OCI-LY7 (cell line): Measurements from ENCODE around the gene PODN. TPM values are rescaled to one million over a fixed set of nuclear protein-coding genes. Genes with fewer than 3 reads are reported as not detected.

ENCODE experiments used
- Bru-seq: library from RNA; stranded (reverse); fragments of 400-500 nt; gene quantifications from one replicate; lab custom pipeline; 2021; lab: Mats Ljungman, UMichigan
- BruChase-seq, 2 experiments: library from RNA; stranded (reverse); fragments of 400-500 nt; gene quantifications; one replicate each; lab custom pipeline; 2021; lab: Mats Ljungman, UMichigan
- BruUV-seq: library from RNA; stranded (reverse); fragments of 400-500 nt; replicated peaks from 2 replicates; lab custom pipeline; 2021; lab: Mats Ljungman, UMichigan
- CTCF ChIA-PET: fragments of 300-600 bp; sonication (Branson Sonifier 250); formaldehyde crosslinking; loops from one replicate; lab custom pipeline; 2022; ENCODE audit warnings: antibody characterized with exemption; ENCODE audit not compliant: unreplicated experiment; lab: Charles Lee
- POLR2A ChIA-PET: fragments of 300-600 bp; sonication (Branson Sonifier 250); formaldehyde crosslinking; loops from one replicate; lab custom pipeline; 2022; ENCODE audit warnings: antibody characterized with exemption; lab: Charles Lee
- DNase-seq: peaks from one replicate; pipeline ENCODE4 v3.0.0-alpha.2; 2015; ENCODE audit warnings: low spot score
- H2AFZ ChIP-seq: fragments of 200-600 bp; sonication (generic), shearing (Covaris generic); 2 replicates; pipeline ENCODE4 v1.6.1; 2014; ENCODE audit warnings: mild to moderate bottlenecking, antibody characterized with exemption, low read length, moderate library complexity
- H3K27ac ChIP-seq: fragments of 200-600 bp; sonication (generic); 2 replicates; pipeline ENCODE4 v1.5.1; 2014; ENCODE audit warnings: mixed run types, low read depth, mild to moderate bottlenecking, moderate library complexity, low read length, inconsistent platforms; ENCODE audit not compliant: poor library complexity, severe bottlenecking
- H3K36me3 ChIP-seq: fragments of 200-600 bp; sonication (generic); 2 replicates; pipeline ENCODE4 v1.6.1; 2014; ENCODE audit warnings: mild to moderate bottlenecking, antibody characterized with exemption, low read length, moderate library complexity, mixed read lengths; ENCODE audit not compliant: insufficient read depth
- H3K4me1 ChIP-seq: fragments of 200-600 bp; sonication (generic); 2 replicates; pipeline ENCODE4 v1.5.1; 2014; ENCODE audit warnings: mild to moderate bottlenecking, low read length; ENCODE audit not compliant: insufficient read depth, poor library complexity, severe bottlenecking
- H3K4me2 ChIP-seq: fragments of 200-600 bp; sonication (generic); 2 replicates; pipeline ENCODE4 v1.6.1; 2014; ENCODE audit warnings: mild to moderate bottlenecking, low read length
- H3K4me3 ChIP-seq: fragments of 200-600 bp; sonication (generic); 2 replicates; pipeline ENCODE4 v1.5.1; 2014; ENCODE audit warnings: mild to moderate bottlenecking, low read depth, low read length; ENCODE audit not compliant: poor library complexity, severe bottlenecking
- H3K79me2 ChIP-seq: fragments of 200-600 bp; sonication (generic); 2 replicates; pipeline ENCODE4 v1.6.1; 2016; ENCODE audit warnings: low read depth, mild to moderate bottlenecking, low read length, moderate library complexity, mixed read lengths; ENCODE audit not compliant: insufficient read depth
- H3K9me2 ChIP-seq: fragments of 200-600 bp; sonication (generic); 2 replicates; pipeline ENCODE4 v1.6.1; 2016; ENCODE audit warnings: mild to moderate bottlenecking, low read length, mixed read lengths; ENCODE audit not compliant: insufficient read depth
- H3K9me3 ChIP-seq: fragments of 200-600 bp; sonication (generic); 2 replicates; pipeline ENCODE4 v1.6.1; 2014; ENCODE audit warnings: mild to moderate bottlenecking, mixed run types, low read length, mixed read lengths
- H4K20me1 ChIP-seq: fragments of 200-600 bp; sonication (generic); 2 replicates; pipeline ENCODE4 v1.6.1; 2014; ENCODE audit warnings: mild to moderate bottlenecking, antibody characterized with exemption, low read length, moderate library complexity, mixed read lengths; ENCODE audit not compliant: insufficient read depth
- CTCF ChIP-seq: fragments of 200-600 bp; sonication (generic); conservative IDR thresholded peaks from 2 replicates; pipeline ENCODE4 v1.5.1; 2014; ENCODE audit warnings: mild to moderate bottlenecking, antibody characterized with exemption, low read length, moderate library complexity, mixed read lengths
- EZH2phosphoT487 ChIP-seq: fragments of 200-600 bp; sonication (generic); IDR thresholded peaks from 2 replicates; pipeline ENCODE4 v1.6.1; 2018; ENCODE audit warnings: low read depth, borderline replicate concordance, mild to moderate bottlenecking, mixed run types, antibody characterized with exemption, low read length, moderate library complexity, mixed read lengths
- intact Hi-C: fragments of 100-400 bp; cut with micrococcal nuclease; formaldehyde crosslinking; loops from one replicate; pipeline ENCODE4 v1.10.0; 2022; ENCODE audit not compliant: unreplicated experiment
- long read RNA-seq: library from polyadenylated mRNA; stranded (forward); transcript quantifications from one replicate; pipeline ENCODE4 v2.0.0, GENCODE V29; 2022
- total RNA-seq, 2 experiments: library from RNA; depleted of rRNA in 1 of 2; stranded (reverse); fragments of >200 nt in 1 of 2; shearing (Covaris generic) in 1 of 2; gene quantifications; 2 replicates each; pipeline ENCODE4 v1.2.3, GENCODE V29; 2014 to 2022

Gene PODN, protein sequence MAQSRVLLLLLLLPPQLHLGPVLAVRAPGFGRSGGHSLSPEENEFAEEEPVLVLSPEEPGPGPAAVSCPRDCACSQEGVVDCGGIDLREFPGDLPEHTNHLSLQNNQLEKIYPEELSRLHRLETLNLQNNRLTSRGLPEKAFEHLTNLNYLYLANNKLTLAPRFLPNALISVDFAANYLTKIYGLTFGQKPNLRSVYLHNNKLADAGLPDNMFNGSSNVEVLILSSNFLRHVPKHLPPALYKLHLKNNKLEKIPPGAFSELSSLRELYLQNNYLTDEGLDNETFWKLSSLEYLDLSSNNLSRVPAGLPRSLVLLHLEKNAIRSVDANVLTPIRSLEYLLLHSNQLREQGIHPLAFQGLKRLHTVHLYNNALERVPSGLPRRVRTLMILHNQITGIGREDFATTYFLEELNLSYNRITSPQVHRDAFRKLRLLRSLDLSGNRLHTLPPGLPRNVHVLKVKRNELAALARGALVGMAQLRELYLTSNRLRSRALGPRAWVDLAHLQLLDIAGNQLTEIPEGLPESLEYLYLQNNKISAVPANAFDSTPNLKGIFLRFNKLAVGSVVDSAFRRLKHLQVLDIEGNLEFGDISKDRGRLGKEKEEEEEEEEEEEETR
- total RNA-seq (2014; rRNA removed; shearing (Covaris generic)): not detected in 2 replicates
- total RNA-seq (2022): not detected in 2 replicates
- percentile 6 among the genes with signal in this experiment for Bru-seq, nascent RNA
- BruChase-seq, experiment 1, labeled RNA remaining after a 6-hour chase: not detected
- BruChase-seq, experiment 2, labeled RNA remaining after a 2-hour chase: not detected
- long read RNA-seq: 0 reads

- CTCF ChIA-PET: no interaction called here
- Histone ChIP-seq H3K9me3 (no peaks in the 10 kb centered on the region), H3K4me1 (no peaks in the 10 kb centered on the region), H3K9me2 (no peaks in the 10 kb centered on the region), H3K27ac (no peak within 1 kb of the TSS), H3K4me3 (no peak within 1 kb of the TSS), H3K36me3 (no peaks in the 10 kb centered on the region), H2AFZ (no peak within 1 kb of the TSS), H3K79me2 (no peaks in the 10 kb centered on the region), H4K20me1 (no peaks in the 10 kb centered on the region), H3K4me2 (no peak within 1 kb of the TSS)
- DNase-seq: no peak
- TF ChIP-seq CTCF (no peak), EZH2phosphoT487 (no peak)
- POLR2A ChIA-PET: no interaction called here
- no TSS peak for BruUV-seq
- intact Hi-C loops: no loop called here
Measured at GRCh38 chr1:53061859-53062707, at the start of gene PODN. Gene PODN (plus strand): TSS chr1:53062213. CDS start chr1:53069856, 7,643 bp downstream.

GRCh38 chr1:53014791-53015507 is 47.1 kb upstream of the PODN start:
- Histone ChIP-seq H3K4me1 (peaks cover 18% of the 10 kb centered on the region), H3K27ac (peak overlapping the region; percentile 35), H3K4me3 (peak overlapping the region; percentile 80), H4K20me1 (no peaks in the 10 kb centered on the region), H3K9me3 (no peaks in the 10 kb centered on the region), H3K36me3 (peaks cover 7% of the 10 kb centered on the region; the same call in 1 of the 2 replicates), H3K9me2 (no peaks in the 10 kb centered on the region), H3K4me2 (peak overlapping the region; percentile 91), H3K79me2 (peaks cover 26% of the 10 kb centered on the region; the same call in 1 of the 2 replicates), H2AFZ (peak overlapping the region; percentile 93)
- BruUV-seq: TSS peak; percentile 82
- POLR2A ChIA-PET: interaction anchor here (0.7 to 1.8 kb wide), 8 partner anchors 8 to 1743 kb away, joined by 3 to 6 read pairs (median 3); partner anchors contain the start of gene ORC1
- CTCF ChIA-PET: no interaction called here
- DNase-seq: peak; percentile 95
- intact Hi-C loops: loop anchor here (5.0 to 10.0 kb wide), 2 partner anchors 167 to 310 kb away; no protein-coding TSS in a partner anchor
- no peak for TF ChIP-seq CTCF
- TF ChIP-seq EZH2phosphoT487: no peak
